DOHH2 (cell line): Measurements from ENCODE around the gene CYBA.

ENCODE experiments used
- EZH2phosphoT487 ChIP-seq: fragments of 200-600 bp; sonication (generic); IDR thresholded peaks from 2 replicates; pipeline ENCODE4 v1.6.1; 2017; ENCODE audit warnings: borderline replicate concordance, mild to moderate bottlenecking, antibody characterized with exemption, low read length, moderate library complexity, mixed read lengths
- TF ChIP-seq, protein P1 (sequence below): fragments of 200-600 bp; sonication (generic); IDR thresholded peaks from one replicate; pipeline ENCODE4 v1.5.1; 2014; ENCODE audit warnings: antibody characterized with exemption, mild to moderate bottlenecking, low read depth, low read length; ENCODE audit not compliant: poor library complexity, severe bottlenecking

DNA sequence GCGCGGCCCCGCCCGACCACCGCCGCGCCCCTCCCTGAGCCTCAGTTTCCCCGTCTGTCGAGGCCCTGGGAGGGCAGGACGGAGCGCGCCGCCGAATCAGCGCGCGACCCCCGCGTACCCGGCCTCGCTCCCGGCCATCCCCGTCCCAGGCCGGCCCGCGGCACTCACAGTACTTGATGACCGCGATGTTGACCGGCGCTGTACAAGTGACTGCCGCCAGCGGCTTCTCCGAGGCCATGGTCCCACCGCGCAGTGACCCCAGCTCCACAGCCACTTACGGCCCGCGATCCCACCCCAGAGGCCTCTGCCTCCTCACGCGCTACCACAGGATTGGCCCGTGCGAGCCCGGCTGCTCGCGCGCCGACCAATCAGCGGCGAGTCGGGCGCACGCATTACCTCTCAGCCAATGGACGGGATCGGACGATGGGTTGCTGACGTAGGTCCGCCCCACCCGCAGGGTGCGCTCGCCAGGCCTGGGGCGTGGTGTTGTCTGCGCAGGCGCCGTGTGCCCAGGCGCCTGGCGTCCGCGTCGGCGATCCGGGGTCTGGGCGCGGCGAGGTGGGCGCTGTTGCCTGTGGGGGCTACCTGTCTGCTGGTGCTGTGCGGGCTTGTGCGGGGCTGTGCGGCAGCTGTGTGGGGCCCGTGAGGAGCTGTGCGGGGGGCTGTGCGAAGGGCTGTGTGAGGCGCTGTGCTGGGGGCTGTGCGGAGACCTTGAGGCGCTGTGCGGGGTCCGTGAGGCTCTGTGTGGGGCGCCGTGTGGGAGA lies 12.2 kb upstream of the CYBA start, which contains the start of gene MVD:
- TF ChIP-seq, protein P1, sequence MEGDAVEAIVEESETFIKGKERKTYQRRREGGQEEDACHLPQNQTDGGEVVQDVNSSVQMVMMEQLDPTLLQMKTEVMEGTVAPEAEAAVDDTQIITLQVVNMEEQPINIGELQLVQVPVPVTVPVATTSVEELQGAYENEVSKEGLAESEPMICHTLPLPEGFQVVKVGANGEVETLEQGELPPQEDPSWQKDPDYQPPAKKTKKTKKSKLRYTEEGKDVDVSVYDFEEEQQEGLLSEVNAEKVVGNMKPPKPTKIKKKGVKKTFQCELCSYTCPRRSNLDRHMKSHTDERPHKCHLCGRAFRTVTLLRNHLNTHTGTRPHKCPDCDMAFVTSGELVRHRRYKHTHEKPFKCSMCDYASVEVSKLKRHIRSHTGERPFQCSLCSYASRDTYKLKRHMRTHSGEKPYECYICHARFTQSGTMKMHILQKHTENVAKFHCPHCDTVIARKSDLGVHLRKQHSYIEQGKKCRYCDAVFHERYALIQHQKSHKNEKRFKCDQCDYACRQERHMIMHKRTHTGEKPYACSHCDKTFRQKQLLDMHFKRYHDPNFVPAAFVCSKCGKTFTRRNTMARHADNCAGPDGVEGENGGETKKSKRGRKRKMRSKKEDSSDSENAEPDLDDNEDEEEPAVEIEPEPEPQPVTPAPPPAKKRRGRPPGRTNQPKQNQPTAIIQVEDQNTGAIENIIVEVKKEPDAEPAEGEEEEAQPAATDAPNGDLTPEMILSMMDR, result no peak
- TF ChIP-seq EZH2phosphoT487, result no peak
